Upper lobe of left lung (tissue), 6 donors: Measurements from ENCODE around the gene SSNA1. TPM values are rescaled to one million over a fixed set of nuclear protein-coding genes. Genes with fewer than 3 reads are reported as not detected.

ENCODE experiments used
- ATAC-seq, 2 donors: fragments of 200-7000 bp; cut with Tn5 transposase; one replicate each; pipeline ENCODE4 v1.9.1; 2022; ENCODE audit warnings: mild to moderate bottlenecking in 2 of 2, moderate library complexity in 2 of 2; ENCODE audit not compliant: low FRiP score in 2 of 2
- DNase-seq, 2 donors: peaks; one replicate each; pipeline ENCODE4 v3.0.0-alpha.2; 2019 to 2020
- H3K27ac ChIP-seq, 4 donors: fragments of 200-600 bp; sonication (generic); one replicate each; pipeline ENCODE4 v1.5.1; 2016 to 2019
- H3K27me3 ChIP-seq, 4 donors: fragments of 200-600 bp; sonication (generic); one replicate each; pipeline ENCODE4 v1.5.1; 2017 to 2019
- H3K36me3 ChIP-seq, 4 donors: fragments of 200-600 bp; sonication (generic); one replicate each; pipeline ENCODE4 v1.5.1; 2016 to 2019
- H3K4me1 ChIP-seq, 4 donors: fragments of 200-600 bp; sonication (generic); one replicate each; pipeline ENCODE4 v1.5.1; 2018 to 2019
- H3K4me3 ChIP-seq, 4 donors: fragments of 200-600 bp; sonication (generic); one replicate each; pipeline ENCODE4 v1.5.1; 2017 to 2019; ENCODE audit warnings: mild to moderate bottlenecking in 2 of 4, moderate library complexity in 1 of 4
- H3K9me3 ChIP-seq, 4 donors: fragments of 200-600 bp; sonication (generic); one replicate each; pipeline ENCODE4 v1.5.1; 2018 to 2019
- CTCF ChIP-seq, 6 experiments: fragments of 450-650 bp in 4 of 6; fragments of 200-600 bp in 2 of 6; sonication (generic) in 2 of 6; IDR thresholded peaks; one replicate each; pipeline ENCODE4 v1.5.1; 2016 to 2019; ENCODE audit warnings: antibody characterized with exemption in 6 of 6
- EP300 ChIP-seq, 4 donors: sonication (generic); formaldehyde crosslinking; IDR thresholded peaks; one replicate each; pipeline ENCODE4 v1.5.1; 2017; ENCODE audit warnings: antibody characterized with exemption in 4 of 4, control low read depth in 2 of 4
- POLR2A ChIP-seq, 4 donors: fragments of 450-650 bp; IDR thresholded peaks; one replicate each; pipeline ENCODE4 v1.5.1; 2016 to 2017; ENCODE audit warnings: antibody characterized with exemption in 4 of 4, mild to moderate bottlenecking in 2 of 4
- POLR2AphosphoS5 ChIP-seq, 2 donors: sonication (generic); formaldehyde crosslinking; IDR thresholded peaks; one replicate each; pipeline ENCODE4 v1.5.1; 2017; ENCODE audit warnings: antibody characterized with exemption in 2 of 2
- WGBS, 2 donors: methylation state at CpG; one replicate each; pipeline ENCODE4 v1.1.5; 2017 to 2018; 5-methylcytosine and 5-hydroxymethylcytosine counted together
- total RNA-seq, 6 donors: library from RNA; depleted of rRNA in 4 of 6; stranded (reverse); fragments of >200 nt in 4 of 6; gene quantifications; one replicate each; pipeline versions ENCODE4 v1.1.0 to v1.2.1, GENCODE V29; 2016 to 2021
- donor health status: DM: no; HTN: no; CAD: no; lungs with moderate emphysema.
- donor health status: DM: no; HTN: yes; CAD: no; lungs with severe emphysema.

SSNA1 gene
- total RNA-seq, 6 donors from 2014 or later: 39.8 to 110 (median 73.0) TPM

GRCh38 chr9:137190315-137190856, 1.9 kb downstream of the SSNA1 start:
- H3K4me3 ChIP-seq: no peak overlapping the region

GRCh38 chr9:137191245-137191644, 2.8 kb downstream of the SSNA1 start:
- WGBS, 2 donors: 77% methylated on average over 3 of the region's 3 CpGs; no CpG with 5 or more reads in 1 of the 2 donors
- H3K4me3 ChIP-seq: no peak overlapping the region
- peak overlapping the region in 2 of 4 donors; percentile 15 to 35 for H3K27ac ChIP-seq
- H3K36me3 ChIP-seq: peaks cover 7 to 41% (median 20%) of the 10 kb centered on the region in 4 donors
- TF ChIP-seq CTCF (IDR thresholded peaks at IDR 0.05) (no peak), EP300 (IDR thresholded peaks at IDR 0.05) (no peak), POLR2AphosphoS5 (IDR thresholded peaks at IDR 0.05) (no peak), POLR2A (IDR thresholded peaks at IDR 0.05) (no peak)
- H3K4me1 ChIP-seq: peaks cover 31 to 59% (median 51%) of the 10 kb centered on the region in 4 donors
- DNase-seq (no peak), ATAC-seq (no peak)
- H3K9me3 ChIP-seq: no peaks in the 10 kb centered on the region
- H3K27me3 ChIP-seq: no peaks in the 10 kb centered on the region

More at GRCh38 chr9:137190315-137190856, 1.9 kb downstream of the SSNA1 start:
- H3K9me3 ChIP-seq: no peaks in the 10 kb centered on the region
- peaks cover 7 to 50% (median 28%) of the 10 kb centered on the region in 4 donors for H3K36me3 ChIP-seq
- peaks cover 35 to 59% (median 50%) of the 10 kb centered on the region in 4 donors for H3K4me1 ChIP-seq
- peak overlapping the region; percentile 90 to 96 (median 94) for H3K27ac ChIP-seq
- WGBS, 2 donors: 76 to 97% methylated on average over 5 to 6 of the region's 9 CpGs
- peak in 1 of 2 donors; percentile 47 for DNase-seq
- TF ChIP-seq CTCF (IDR thresholded peaks at IDR 0.05): no peak
- TF ChIP-seq POLR2A (IDR thresholded peaks at IDR 0.05): no peak
- no peak for TF ChIP-seq POLR2AphosphoS5 (IDR thresholded peaks at IDR 0.05)
- TF ChIP-seq EP300 (IDR thresholded peaks at IDR 0.05): no peak
- ATAC-seq: no peak
- H3K27me3 ChIP-seq: no peaks in the 10 kb centered on the region

- ATAC-seq (no peak), DNase-seq (peak in 1 of 2 donors; percentile 71)
- H3K36me3 ChIP-seq: peaks cover 7 to 36% (median 17%) of the 10 kb centered on the region in 4 donors
- peaks cover 24 to 59% (median 49%) of the 10 kb centered on the region in 4 donors for H3K4me1 ChIP-seq
- TF ChIP-seq POLR2A (IDR thresholded peaks at IDR 0.05) (no peak), POLR2AphosphoS5 (IDR thresholded peaks at IDR 0.05) (no peak), CTCF (IDR thresholded peaks at IDR 0.05) (no peak), EP300 (IDR thresholded peaks at IDR 0.05) (no peak)
- H3K27me3 ChIP-seq: no peaks in the 10 kb centered on the region
- no peak overlapping the region for H3K4me3 ChIP-seq
- H3K27ac ChIP-seq: peak overlapping the region in 1 of 4 donors; percentile 35
- whole genome bisulfite sequencing, 2 donors: 88 to 89% methylated on average over 9 to 13 of the region's 22 CpGs
- no peaks in the 10 kb centered on the region for H3K9me3 ChIP-seq
Measured at GRCh38 chr9:137191691-137192447, 3.4 kb downstream of the SSNA1 start.

- Histone ChIP-seq H3K9me3 (no peaks in the 10 kb centered on the region), H3K27me3 (no peaks in the 10 kb centered on the region), H3K27ac (no peak overlapping the region), H3K4me1 (peaks cover 19 to 59% (median 47%) of the 10 kb centered on the region in 4 donors), H3K4me3 (no peak overlapping the region), H3K36me3 (peaks cover 7 to 31% (median 17%) of the 10 kb centered on the region in 4 donors)
- no peak for ATAC-seq
- TF ChIP-seq EP300 (IDR thresholded peaks at IDR 0.05) (no peak), CTCF (IDR thresholded peaks at IDR 0.05) (no peak), POLR2AphosphoS5 (IDR thresholded peaks at IDR 0.05) (no peak), POLR2A (IDR thresholded peaks at IDR 0.05) (no peak)
- DNase-seq: no peak
- WGBS, 2 donors: 84 to 87% methylated on average over 10 of the region's 10 CpGs
Measured at GRCh38 chr9:137192448-137192780, 3.9 kb downstream of the SSNA1 start.
